Pancreas (tissue), 10 donors: ENCODE data around the gene MTCH2. TPM values are rescaled to one million over a fixed set of nuclear protein-coding genes. Genes with fewer than 3 reads are reported as not detected.

Experiments used
- ATAC-seq, 4 donors: fragments of 200-7000 bp; cut with Tn5 transposase; one replicate each; pipeline versions ENCODE4 v1.8.0 to v1.9.1; 2020; ENCODE audit warnings: mild to moderate bottlenecking in 4 of 4, moderate library complexity in 4 of 4
- DNase-seq, 6 donors: peaks; one replicate each; pipeline ENCODE4 v3.0.0-alpha.2; 2020
- FAIRE-seq: peaks from 2 replicates; lab custom pipeline; 2012; peaks lifted over from hg19 to GRCh38; lab: Jason Lieb, UNC
- H3K27ac ChIP-seq, 4 donors: fragments of 200-600 bp; sonication (generic); 1 replicate in 3 of 4; 2 replicates in 1 of 4; pipeline versions ENCODE4 v1.5.0 to v1.8.0; 2020
- H3K27me3 ChIP-seq, 4 donors: fragments of 200-600 bp; one replicate each; pipeline ENCODE4 v1.8.0; 2021
- H3K36me3 ChIP-seq, 3 donors: fragments of 200-600 bp; sonication (generic) in 1 of 3; one replicate each; pipeline versions ENCODE4 v1.5.0 to v1.8.0; 2020 to 2021
- H3K4me1 ChIP-seq, 3 donors: fragments of 200-600 bp; one replicate each; pipeline ENCODE4 v1.8.0; 2021
- H3K4me3 ChIP-seq, 4 donors: fragments of 200-600 bp; sonication (generic) in 2 of 4; one replicate each; pipeline versions ENCODE4 v1.5.0 to v1.8.0; 2020 to 2021
- H3K9me3 ChIP-seq, 4 donors: fragments of 200-600 bp; one replicate each; pipeline ENCODE4 v1.8.0; 2021
- CTCF ChIP-seq, 4 donors: fragments of 200-600 bp; sonication (generic) in 3 of 4; IDR thresholded peaks; one replicate each; pipeline versions ENCODE4 v1.5.0 to v1.8.0; 2021; ENCODE audit warnings: antibody characterized with exemption in 4 of 4
- WGBS, 2 donors: extraction: QIAGEN DNeasy Blood & Tissue Kit; methylation state at CpG; one replicate each; pipeline ENCODE4 v1.1.7; 2013; 5-methylcytosine and 5-hydroxymethylcytosine counted together
- intact Hi-C, 3 donors: fragments of 100-400 bp; cut with DNase I; formaldehyde crosslinking; loops; one replicate each; pipeline versions ENCODE4 v1.11.1 to v1.14.2; 2022
- polyA plus RNA-seq, 2 donors: library from polyadenylated mRNA; stranded (reverse); fragments of 200-250 nt; gene quantifications; one replicate each; pipeline ENCODE4 v1.2.3, GENCODE V29; 2013
- total RNA-seq, 6 donors: library from RNA; stranded (reverse); fragmentation: NEBNext Ultra II Directional in 4 of 6; extraction: Animal tissue kit (Norgen Biotek cat#: 25700) in 4 of 6; gene quantifications; one replicate each; pipeline versions ENCODE4 v1.2.1 to v1.2.4, GENCODE V29; 2021 to 2023
- donor health status: healthy with polysubstance abuse.
- donor health status: DM: no; HTN: no; CAD: no; lungs with moderate emphysema.
- donor health status: DM: no; HTN: no; CAD: no.
- donor health status: control.
- donor health status: control.
- donor health status: Bipolar disorder and iron deficiency.
- donor health status: DM: yes; HTN: yes; CAD: no.
- donor health status: DM: no; HTN: no; CAD: no.
- donor health status: DM: no; HTN: no; CAD: no.
- donor health status: DM: yes; HTN: yes; CAD: no.

MTCH2 gene
- total and polyA plus RNA-seq, 8 donors: 13.5 to 34.2 (median 22.4) TPM

GRCh38 chr11:47583844-47584243 is 58.5 kb downstream of the MTCH2 start:
- DNase-seq (no peak), ATAC-seq (no peak), FAIRE-seq (no peak)
- intact Hi-C loops: no loop called here
- Histone ChIP-seq H3K4me1 (peaks cover 0 to 4% (median 0%) of the 10 kb centered on the region in 3 donors), H3K27me3 (no peaks in the 10 kb centered on the region), H3K9me3 (no peaks in the 10 kb centered on the region), H3K36me3 (peaks cover 5 to 32% (median 27%) of the 10 kb centered on the region in 3 donors), H3K27ac (no peak overlapping the region), H3K4me3 (no peak overlapping the region)
- 93% methylated on average over 5 of the region's 5 CpGs for WGBS, 2 donors
- no peak for TF ChIP-seq CTCF (IDR thresholded peaks at IDR 0.05)

GRCh38 chr11:47578524-47579494 is 63.5 kb downstream of the MTCH2 start, which contains the start of the genes KBTBD4 and NDUFS3:
TSS of gene KBTBD4 (minus strand) at chr11:47578970. CDS start at chr11:47578951, 19 bp downstream.
TSS of gene NDUFS3 (plus strand) at chr11:47579074. CDS start at chr11:47579092, 18 bp downstream.
- DNase-seq: peak; percentile 86 to 96 (median 88)
- H3K27me3 ChIP-seq: no peaks in the 10 kb centered on the region
- peak; percentile 97 to 99 (median 98) for ATAC-seq
- intact Hi-C loops: no loop called here
- FAIRE-seq: no peak
- H3K9me3 ChIP-seq: no peaks in the 10 kb centered on the region
- peaks cover 5 to 31% (median 26%) of the 10 kb centered on the region in 3 donors for H3K36me3 ChIP-seq
- TF ChIP-seq CTCF (IDR thresholded peaks at IDR 0.05): no peak
- peak within 1 kb of the TSS; percentile 61 to 85 (median 78) for H3K27ac ChIP-seq
- H3K4me1 ChIP-seq: peaks cover 0 to 15% (median 12%) of the 10 kb centered on the region in 3 donors
- H3K4me3 ChIP-seq: peak within 1 kb of the TSS; percentile 79 to 96 (median 94)
- 0% methylated on average over 70 to 72 of the region's 72 CpGs for WGBS, 2 donors

- peaks cover 2 to 25% (median 16%) of the 10 kb centered on the region in 3 donors for H3K36me3 ChIP-seq
- ATAC-seq (no peak), DNase-seq (no peak), FAIRE-seq (no peak)
- H3K4me1 ChIP-seq: peaks cover 0 to 15% (median 12%) of the 10 kb centered on the region in 3 donors
- H3K27me3 ChIP-seq: no peaks in the 10 kb centered on the region
- 68 to 69% methylated on average over 13 of the region's 13 CpGs for WGBS, 2 donors
- H3K4me3 ChIP-seq: peak overlapping the region in 1 of 4 donors; percentile 94
- intact Hi-C loops: no loop called here
- no peak for TF ChIP-seq CTCF (IDR thresholded peaks at IDR 0.05)
- H3K27ac ChIP-seq: no peak overlapping the region
- H3K9me3 ChIP-seq: no peaks in the 10 kb centered on the region
Observed at GRCh38 chr11:47577460-47578041, 64.8 kb downstream of the MTCH2 start.

GRCh38 chr11:47573321-47573720 is 69.0 kb downstream of the MTCH2 start:
- no peak for ATAC-seq

More at GRCh38 chr11:47573321-47573720, 69.0 kb downstream of the MTCH2 start:
- Histone ChIP-seq H3K27ac (no peak overlapping the region), H3K9me3 (no peaks in the 10 kb centered on the region), H3K36me3 (peaks cover 0 to 27% (median 4%) of the 10 kb centered on the region in 3 donors), H3K4me1 (peaks cover 0 to 10% (median 10%) of the 10 kb centered on the region in 3 donors), H3K4me3 (no peak overlapping the region), H3K27me3 (no peaks in the 10 kb centered on the region)
- intact Hi-C loops: no loop called here
- no peak for TF ChIP-seq CTCF (IDR thresholded peaks at IDR 0.05)
- WGBS, 2 donors: 83 to 86% methylated on average over 11 of the region's 11 CpGs
- peak in 1 of 6 donors; percentile 28 for DNase-seq
- no peak for FAIRE-seq
